HTR-8/SVneo (cell line): ENCODE measurements around the gene ABLIM1.

Experiments
- DNase-seq: peaks from one replicate; pipeline ENCODE4 v3.0.0; 2011; ENCODE audit warnings: low spot score, mixed read lengths; ENCODE audit not compliant: insufficient read length
- FAIRE-seq: peaks from 2 replicates; lab custom pipeline; 2011; peaks lifted over from hg19 to GRCh38; lab: Jason Lieb, UNC

ABLIM1 gene

GRCh38 chr10:114477285-114477684 lies 180.8 kb downstream of the ABLIM1 start:
- DNase-seq, result no peak
- no peak for FAIRE-seq

GRCh38 chr10:114474989-114475388 lies 183.1 kb downstream of the ABLIM1 start:
- DNase-seq (no peak), FAIRE-seq (no peak)

- FAIRE-seq, result no peak
- DNase-seq, result no peak
Observed at GRCh38 chr10:114473776-114474175, 184.3 kb downstream of the ABLIM1 start.

- FAIRE-seq (no peak), DNase-seq (no peak)
Observed at GRCh38 chr10:114472877-114473253, 185.2 kb downstream of the ABLIM1 start.

GRCh38 chr10:114471906-114472876 lies 185.9 kb downstream of the ABLIM1 start:
- FAIRE-seq (no peak), DNase-seq (no peak)

- no peak for FAIRE-seq
- DNase-seq, result peak; percentile 56
Observed at GRCh38 chr10:114470956-114471905, 186.8 kb downstream of the ABLIM1 start.

- no peak for FAIRE-seq
- DNase-seq, result no peak
Observed at GRCh38 chr10:114470361-114470760, 187.7 kb downstream of the ABLIM1 start.

GRCh38 chr10:114458955-114459354 lies 199.1 kb downstream of the ABLIM1 start:
- DNase-seq, result peak; percentile 4
- FAIRE-seq, result no peak

GRCh38 chr10:114458216-114458920 lies 199.7 kb downstream of the ABLIM1 start:
- FAIRE-seq (no peak), DNase-seq (no peak)

- no peak for FAIRE-seq
- DNase-seq, result no peak
Observed at GRCh38 chr10:114453576-114453975, 204.5 kb downstream of the ABLIM1 start.

GRCh38 chr10:114448897-114449296 lies 209.2 kb downstream of the ABLIM1 start:
- DNase-seq (no peak), FAIRE-seq (no peak)

- DNase-seq (no peak), FAIRE-seq (no peak)
Observed at GRCh38 chr10:114445332-114445731, 212.7 kb downstream of the ABLIM1 start.

GRCh38 chr10:114444819-114445218 lies 213.3 kb downstream of the ABLIM1 start:
- FAIRE-seq, result no peak
- DNase-seq, result no peak

GRCh38 chr10:114442091-114442630 lies 215.9 kb downstream of the ABLIM1 start:
- FAIRE-seq (no peak), DNase-seq (no peak)

GRCh38 chr10:114441107-114441506 lies 217.0 kb downstream of the ABLIM1 start:
- FAIRE-seq, result no peak
- no peak for DNase-seq

GRCh38 chr10:114437473-114438292 lies 220.4 kb downstream of the ABLIM1 start:
- no peak for DNase-seq
- FAIRE-seq, result no peak

- no peak for DNase-seq
- FAIRE-seq, result no peak
Observed at GRCh38 chr10:114436941-114437340, 221.1 kb downstream of the ABLIM1 start.

- FAIRE-seq (no peak), DNase-seq (no peak)
Observed at GRCh38 chr10:114432566-114433093, 225.4 kb downstream of the ABLIM1 start.
